PC-3 (cell line): ENCODE results near the gene THOC5.

Source experiments
- CTCF ChIP-seq: fragments of 300-600 bp; sonication (generic); conservative IDR thresholded peaks from 2 replicates; pipeline ENCODE4 v1.5.1; 2017; ENCODE audit warnings: antibody characterized with exemption, low read depth, mild to moderate bottlenecking, low read length
- EZH2 ChIP-seq: fragments of 300-600 bp; sonication (generic); IDR thresholded peaks from one replicate; pipeline ENCODE4 v1.6.1; 2017; ENCODE audit warnings: antibody characterized with exemption, mild to moderate bottlenecking, low read length; ENCODE audit not compliant: unreplicated experiment
- EZH2phosphoT487 ChIP-seq: fragments of 300-600 bp; sonication (generic); IDR thresholded peaks from 2 replicates; pipeline ENCODE4 v1.6.1; 2018; ENCODE audit warnings: mild to moderate bottlenecking, antibody characterized with exemption, low read length, borderline replicate concordance

GRCh38 chr22:29559030-29559429 is 5.5 kb upstream of the THOC5 start:
- TF ChIP-seq CTCF: no peak
- TF ChIP-seq EZH2phosphoT487: no peak
- no peak for TF ChIP-seq EZH2
